ENCODE data around the gene EPS8L2. TPM values are rescaled to one million over a fixed set of nuclear protein-coding genes. Genes with fewer than 3 reads are reported as not detected.

EPS8L2 gene
- total and polyA plus RNA-seq, 9 of the 15 experiments (the other 6 are each of a cell fraction or from before 2014, with no cell fraction given), result 0.75 to 17.0 (median 3.7) TPM

DNA sequence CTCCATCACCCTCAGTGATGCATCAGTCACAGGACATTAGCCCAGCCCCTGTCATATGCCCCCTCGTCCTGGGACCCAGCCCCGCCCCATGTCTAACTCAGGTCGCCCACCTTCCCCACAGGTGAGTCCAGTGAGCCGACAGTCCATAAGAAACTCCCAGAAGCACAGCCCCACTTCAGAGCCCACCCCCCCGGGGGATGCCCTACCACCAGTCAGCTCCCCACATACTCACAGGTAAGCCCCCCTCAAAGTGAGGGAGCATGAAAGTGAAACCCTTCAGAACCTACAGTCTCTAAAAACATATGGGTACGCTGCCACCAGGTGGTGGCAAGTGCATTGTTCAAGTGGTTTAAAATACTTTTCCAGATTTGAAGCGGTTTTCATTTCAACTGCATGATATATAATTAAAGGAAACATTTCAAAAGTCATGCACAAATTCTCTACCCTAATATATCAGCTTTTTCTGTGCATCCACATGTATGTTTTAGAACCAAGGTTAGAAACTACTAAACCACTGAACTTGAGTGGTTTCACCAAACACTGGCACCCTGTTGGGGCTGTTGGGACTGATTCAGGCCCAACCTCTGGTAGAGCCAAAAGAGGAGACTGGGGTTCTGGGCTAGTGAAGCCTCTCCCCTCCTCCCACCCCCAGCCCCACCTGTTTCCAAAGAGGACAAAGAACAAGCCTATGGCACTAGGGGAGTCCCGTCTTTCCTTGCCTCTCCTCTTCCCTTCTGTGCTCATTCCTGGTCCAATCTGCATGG is 17.3 kb downstream of the EPS8L2 start (continued):
- peak; percentile 59; the same call in 1 of the 2 replicates for TF ChIP-seq SMC3 (conservative IDR thresholded peaks at IDR 0.05; ENCODE audit: insufficient read depth, low read depth, low read length)
- no peak for TF ChIP-seq TGIF2 (CRISPR knock-in tag; IDR thresholded peaks at IDR 0.05)
- TF ChIP-seq, protein P1, sequence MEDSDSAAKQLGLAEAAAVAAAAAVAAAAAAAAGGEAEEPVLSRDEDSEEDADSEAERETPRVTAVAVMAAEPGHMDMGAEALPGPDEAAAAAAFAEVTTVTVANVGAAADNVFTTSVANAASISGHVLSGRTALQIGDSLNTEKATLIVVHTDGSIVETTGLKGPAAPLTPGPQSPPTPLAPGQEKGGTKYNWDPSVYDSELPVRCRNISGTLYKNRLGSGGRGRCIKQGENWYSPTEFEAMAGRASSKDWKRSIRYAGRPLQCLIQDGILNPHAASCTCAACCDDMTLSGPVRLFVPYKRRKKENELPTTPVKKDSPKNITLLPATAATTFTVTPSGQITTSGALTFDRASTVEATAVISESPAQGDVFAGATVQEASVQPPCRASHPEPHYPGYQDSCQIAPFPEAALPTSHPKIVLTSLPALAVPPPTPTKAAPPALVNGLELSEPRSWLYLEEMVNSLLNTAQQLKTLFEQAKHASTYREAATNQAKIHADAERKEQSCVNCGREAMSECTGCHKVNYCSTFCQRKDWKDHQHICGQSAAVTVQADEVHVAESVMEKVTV (CRISPR knock-in tag; IDR thresholded peaks at IDR 0.05), result 0 out of 2 replicates have a peak, but pooled peaks have one; percentile 31
- peak; percentile 58 to 73 for TF ChIP-seq RAD21 (CRISPR knock-in tag; conservative IDR thresholded peaks at IDR 0.05 in 1 of 2, IDR thresholded peaks at IDR 0.05 in 1 of 2)
- TF ChIP-seq STAT5A (IDR thresholded peaks at IDR 0.05; ENCODE audit: borderline replicate concordance, low read length), result no peak
- TF ChIP-seq, protein P2, sequence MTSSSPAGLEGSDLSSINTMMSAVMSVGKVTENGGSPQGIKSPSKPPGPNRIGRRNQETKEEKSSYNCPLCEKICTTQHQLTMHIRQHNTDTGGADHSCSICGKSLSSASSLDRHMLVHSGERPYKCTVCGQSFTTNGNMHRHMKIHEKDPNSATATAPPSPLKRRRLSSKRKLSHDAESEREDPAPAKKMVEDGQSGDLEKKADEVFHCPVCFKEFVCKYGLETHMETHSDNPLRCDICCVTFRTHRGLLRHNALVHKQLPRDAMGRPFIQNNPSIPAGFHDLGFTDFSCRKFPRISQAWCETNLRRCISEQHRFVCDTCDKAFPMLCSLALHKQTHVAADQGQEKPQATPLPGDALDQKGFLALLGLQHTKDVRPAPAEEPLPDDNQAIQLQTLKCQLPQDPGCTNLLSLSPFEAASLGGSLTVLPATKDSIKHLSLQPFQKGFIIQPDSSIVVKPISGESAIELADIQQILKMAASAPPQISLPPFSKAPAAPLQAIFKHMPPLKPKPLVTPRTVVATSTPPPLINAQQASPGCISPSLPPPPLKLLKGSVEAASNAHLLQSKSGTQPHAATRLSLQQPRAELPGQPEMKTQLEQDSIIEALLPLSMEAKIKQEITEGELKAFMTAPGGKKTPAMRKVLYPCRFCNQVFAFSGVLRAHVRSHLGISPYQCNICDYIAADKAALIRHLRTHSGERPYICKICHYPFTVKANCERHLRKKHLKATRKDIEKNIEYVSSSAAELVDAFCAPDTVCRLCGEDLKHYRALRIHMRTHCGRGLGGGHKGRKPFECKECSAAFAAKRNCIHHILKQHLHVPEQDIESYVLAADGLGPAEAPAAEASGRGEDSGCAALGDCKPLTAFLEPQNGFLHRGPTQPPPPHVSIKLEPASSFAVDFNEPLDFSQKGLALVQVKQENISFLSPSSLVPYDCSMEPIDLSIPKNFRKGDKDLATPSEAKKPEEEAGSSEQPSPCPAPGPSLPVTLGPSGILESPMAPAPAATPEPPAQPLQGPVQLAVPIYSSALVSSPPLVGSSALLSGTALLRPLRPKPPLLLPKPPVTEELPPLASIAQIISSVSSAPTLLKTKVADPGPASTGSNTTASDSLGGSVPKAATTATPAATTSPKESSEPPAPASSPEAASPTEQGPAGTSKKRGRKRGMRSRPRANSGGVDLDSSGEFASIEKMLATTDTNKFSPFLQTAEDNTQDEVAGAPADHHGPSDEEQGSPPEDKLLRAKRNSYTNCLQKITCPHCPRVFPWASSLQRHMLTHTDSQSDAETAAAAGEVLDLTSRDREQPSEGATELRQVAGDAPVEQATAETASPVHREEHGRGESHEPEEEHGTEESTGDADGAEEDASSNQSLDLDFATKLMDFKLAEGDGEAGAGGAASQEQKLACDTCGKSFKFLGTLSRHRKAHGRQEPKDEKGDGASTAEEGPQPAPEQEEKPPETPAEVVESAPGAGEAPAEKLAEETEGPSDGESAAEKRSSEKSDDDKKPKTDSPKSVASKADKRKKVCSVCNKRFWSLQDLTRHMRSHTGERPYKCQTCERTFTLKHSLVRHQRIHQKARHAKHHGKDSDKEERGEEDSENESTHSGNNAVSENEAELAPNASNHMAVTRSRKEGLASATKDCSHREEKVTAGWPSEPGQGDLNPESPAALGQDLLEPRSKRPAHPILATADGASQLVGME (CRISPR knock-in tag; IDR thresholded peaks at IDR 0.05), result no peak
- TF ChIP-seq, protein P3, sequence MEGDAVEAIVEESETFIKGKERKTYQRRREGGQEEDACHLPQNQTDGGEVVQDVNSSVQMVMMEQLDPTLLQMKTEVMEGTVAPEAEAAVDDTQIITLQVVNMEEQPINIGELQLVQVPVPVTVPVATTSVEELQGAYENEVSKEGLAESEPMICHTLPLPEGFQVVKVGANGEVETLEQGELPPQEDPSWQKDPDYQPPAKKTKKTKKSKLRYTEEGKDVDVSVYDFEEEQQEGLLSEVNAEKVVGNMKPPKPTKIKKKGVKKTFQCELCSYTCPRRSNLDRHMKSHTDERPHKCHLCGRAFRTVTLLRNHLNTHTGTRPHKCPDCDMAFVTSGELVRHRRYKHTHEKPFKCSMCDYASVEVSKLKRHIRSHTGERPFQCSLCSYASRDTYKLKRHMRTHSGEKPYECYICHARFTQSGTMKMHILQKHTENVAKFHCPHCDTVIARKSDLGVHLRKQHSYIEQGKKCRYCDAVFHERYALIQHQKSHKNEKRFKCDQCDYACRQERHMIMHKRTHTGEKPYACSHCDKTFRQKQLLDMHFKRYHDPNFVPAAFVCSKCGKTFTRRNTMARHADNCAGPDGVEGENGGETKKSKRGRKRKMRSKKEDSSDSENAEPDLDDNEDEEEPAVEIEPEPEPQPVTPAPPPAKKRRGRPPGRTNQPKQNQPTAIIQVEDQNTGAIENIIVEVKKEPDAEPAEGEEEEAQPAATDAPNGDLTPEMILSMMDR (IDR thresholded peaks at IDR 0.05 in 2 of 3, conservative IDR thresholded peaks at IDR 0.05 in 1 of 3; ENCODE audit: insufficient read depth in 2 of 3, low read depth in 1 of 3, low read length in 3 of 3), result peak; percentile 55 to 73 (median 59)
- no peak for TF ChIP-seq ETS2 (tag; IDR thresholded peaks at IDR 0.05; ENCODE audit: borderline replicate concordance, poor library complexity, severe bottlenecking)
- no peak for TF ChIP-seq MBD2 (IDR thresholded peaks at IDR 0.05; ENCODE audit: borderline replicate concordance, low read depth)
- TF ChIP-seq TEAD4 (IDR thresholded peaks at IDR 0.05; ENCODE audit: low read length), result no peak
- no peak for TF ChIP-seq TEAD4 (CRISPR knock-in tag; IDR thresholded peaks at IDR 0.05; ENCODE audit: borderline replicate concordance)
